Hepatic stellate cell (primary cell): ENCODE results near the gene RNF207.
A peak's percentile ranks its signal among the peaks of the same experiment; 100 is the strongest.
"Not testable (repeated sequence)": the region's sequence is repeated elsewhere in the genome, so short reads cannot be mapped to it uniquely, and the experiment has no call there.

Source experiments
- DNase-seq: peaks from one replicate; pipeline ENCODE4 v3.0.0; 2011; ENCODE audit warnings: low spot score

Gene RNF207

GRCh38 chr1:6200188-6200809 is 5.6 kb upstream of the RNF207 start:
- DNase-seq, result no peak

DNA sequence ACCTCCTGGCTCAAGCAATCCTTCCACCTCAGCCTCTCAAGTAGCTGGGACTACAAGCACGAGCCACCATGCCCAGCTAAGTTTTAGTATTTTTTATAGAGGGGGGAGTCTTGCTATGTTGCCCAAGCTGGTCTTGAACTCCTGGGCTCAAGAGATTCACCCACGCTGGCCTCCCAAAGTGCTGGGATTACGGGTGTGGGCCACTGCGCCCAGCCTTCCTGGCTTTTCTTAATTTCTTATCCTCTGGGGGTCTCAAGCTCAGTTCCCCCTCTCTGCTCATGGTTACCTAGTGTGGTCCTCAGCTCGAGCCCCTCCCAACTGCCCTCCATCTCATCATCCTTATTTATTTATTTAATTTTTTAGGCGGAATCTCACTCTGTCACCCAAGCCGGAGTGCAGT is 3.7 kb upstream of the RNF207 start:
- no peak for DNase-seq

DNA sequence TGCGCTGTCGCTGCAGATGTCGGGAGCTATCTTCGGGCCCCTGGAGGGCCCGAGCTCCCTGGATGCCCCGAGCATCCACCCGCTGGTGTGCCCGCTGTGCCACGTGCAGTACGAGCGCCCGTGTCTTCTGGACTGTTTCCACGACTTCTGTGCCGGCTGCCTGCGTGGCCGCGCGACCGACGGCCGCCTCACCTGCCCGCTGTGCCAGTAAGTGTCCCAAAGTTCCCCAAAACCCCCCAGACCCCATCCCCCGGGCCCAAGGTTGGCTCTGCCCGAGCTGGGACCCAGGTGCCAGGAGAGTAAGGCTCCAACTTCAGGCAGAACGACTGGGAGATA is 569 bp downstream of the RNF207 start:
- DNase-seq, result no peak

DNA sequence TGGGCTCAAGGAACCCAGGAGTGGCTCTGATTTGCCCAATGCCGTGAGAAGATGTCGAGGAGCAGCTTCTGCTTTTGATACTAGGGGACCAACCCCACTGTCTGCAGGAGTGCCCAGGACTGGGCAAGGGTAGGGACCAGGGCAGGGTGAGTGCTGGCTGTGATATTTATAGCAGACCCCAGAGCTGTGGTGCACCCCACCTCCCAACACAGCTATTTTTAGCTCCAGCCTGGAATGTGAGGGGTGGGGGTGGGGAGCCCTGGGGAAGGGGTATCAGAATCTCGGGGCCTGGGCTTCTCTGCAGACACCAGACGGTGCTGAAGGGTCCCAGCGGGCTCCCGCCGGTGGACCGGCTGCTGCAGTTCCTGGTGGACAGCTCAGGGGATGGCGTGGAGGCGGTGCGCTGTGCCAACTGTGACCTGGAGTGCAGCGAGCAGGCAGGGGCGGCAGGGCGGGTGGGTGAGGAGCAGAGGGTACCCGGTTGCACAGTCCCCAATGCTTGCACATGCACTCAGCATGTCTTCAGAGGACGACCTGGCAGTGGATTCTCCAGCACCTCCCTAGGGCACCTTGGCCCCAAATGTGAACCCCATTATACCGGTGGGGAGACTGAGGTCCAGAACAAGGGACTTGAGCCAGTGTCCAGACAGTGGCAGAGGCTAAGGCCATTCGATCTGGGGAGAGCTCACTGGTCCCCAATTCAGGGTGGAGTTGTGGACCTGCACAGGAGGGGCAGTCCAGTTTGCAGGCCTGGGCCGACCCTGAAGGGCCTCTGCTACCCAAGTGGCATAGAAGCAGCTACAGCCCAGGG is 1.4 kb downstream of the RNF207 start:
- no peak for DNase-seq

- no peak for DNase-seq
Measured at GRCh38 chr1:6207921-6208320, 2.0 kb downstream of the RNF207 start.

GRCh38 chr1:6208723-6209660 is 3.1 kb downstream of the RNF207 start:
- DNase-seq, result peak; percentile 84

DNA sequence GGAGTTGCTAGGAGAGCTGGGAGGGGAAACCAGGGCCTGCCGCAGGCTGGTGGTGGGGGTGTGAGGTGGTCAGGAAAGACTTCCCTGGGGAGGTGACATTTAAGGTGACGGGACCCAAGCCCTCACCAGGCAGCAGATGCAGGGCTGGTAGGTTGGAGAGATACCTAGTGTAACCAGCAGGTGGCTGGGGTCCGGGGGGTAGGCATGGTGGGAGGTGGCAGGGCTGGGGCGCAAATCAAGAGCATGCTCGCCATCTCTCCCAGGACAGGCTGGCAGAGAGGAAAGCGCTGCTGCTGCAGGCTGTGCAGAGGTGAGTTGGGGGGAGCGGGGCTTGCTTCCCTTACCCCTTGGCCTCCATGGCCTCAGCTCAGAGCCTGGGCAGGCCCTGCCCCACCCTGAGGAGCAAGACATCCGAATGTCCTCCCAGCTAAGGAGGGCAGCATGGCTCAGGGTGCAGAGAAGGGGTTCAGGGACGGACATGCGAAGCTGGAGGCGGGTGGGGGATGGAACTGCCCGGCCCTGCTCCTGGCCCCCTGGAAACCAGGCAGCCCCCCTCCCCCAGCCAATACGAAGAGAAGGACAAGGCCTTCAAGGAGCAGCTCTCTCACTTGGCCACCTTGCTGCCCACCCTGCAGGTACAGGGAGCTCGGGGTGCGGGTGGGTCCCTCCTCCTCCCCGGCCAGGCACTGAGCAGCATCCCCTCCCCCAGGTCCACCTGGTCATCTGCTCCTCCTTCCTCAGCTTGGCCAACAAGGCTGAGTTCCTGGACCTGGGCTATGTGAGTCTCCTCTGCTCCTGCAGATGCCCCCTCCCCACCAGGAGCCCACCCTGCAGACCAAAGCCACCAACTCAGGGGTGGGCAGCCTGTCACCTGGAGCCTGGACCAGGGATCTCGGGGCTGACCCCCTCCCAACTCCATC is 4.0 kb downstream of the RNF207 start:
- no peak for DNase-seq

DNA sequence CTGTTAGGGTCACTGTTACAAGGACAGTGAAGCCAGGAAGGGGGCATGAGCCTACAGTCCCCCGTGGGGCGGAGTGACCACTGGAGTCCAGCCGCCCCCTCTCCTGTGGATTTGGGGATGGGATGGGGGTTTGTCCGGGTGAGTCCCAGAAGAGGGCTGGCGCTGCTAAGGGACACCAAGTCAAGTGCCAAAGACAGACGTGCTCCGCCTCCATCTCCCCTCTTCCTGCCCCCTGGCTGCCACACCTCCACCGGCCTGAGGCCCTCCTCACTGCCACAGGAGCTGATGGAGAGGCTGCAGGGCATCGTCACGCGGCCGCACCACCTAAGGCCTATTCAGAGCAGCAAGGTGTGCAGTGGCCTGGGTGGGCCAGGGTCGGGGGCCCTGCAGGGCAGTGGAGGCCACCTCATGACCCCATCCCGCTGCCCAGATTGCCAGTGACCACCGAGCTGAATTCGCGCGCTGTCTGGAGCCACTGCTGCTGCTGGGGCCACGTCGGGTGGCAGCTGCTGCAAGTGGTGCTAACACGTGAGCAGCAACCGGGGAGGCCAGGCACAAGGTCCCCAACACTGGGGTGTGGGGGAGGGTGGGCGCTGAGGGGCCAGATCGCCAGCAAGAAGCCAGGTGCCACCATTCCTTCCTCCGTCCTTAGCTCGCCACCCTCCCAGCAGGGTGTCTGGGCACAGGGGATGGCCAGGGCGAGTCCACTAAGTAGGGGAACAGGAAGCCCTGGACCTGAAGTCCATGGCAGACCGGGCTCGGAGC is 4.9 kb downstream of the RNF207 start:
- no peak for DNase-seq

DNA sequence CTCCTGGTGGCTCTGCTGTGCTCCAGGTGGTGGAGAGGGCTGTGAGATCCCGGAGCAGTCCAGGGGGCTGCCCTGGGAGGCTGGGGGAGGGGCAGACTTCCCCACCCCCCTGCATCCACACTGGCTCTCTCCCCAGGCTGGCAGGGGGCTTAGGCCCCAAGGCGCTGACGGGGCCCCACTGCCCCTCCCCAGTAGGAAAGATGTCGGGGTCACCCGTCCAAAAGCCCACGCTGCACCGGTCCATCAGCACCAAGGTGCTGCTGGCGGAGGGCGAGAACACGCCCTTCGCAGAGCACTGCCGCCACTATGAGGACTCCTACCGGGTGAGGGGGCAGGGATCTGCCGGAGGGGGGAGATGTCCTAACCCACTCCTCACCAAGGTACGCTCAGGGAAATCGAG is 5.8 kb downstream of the RNF207 start:
- no peak for DNase-seq

GRCh38 chr1:6212193-6212959 is 6.5 kb downstream of the RNF207 start:
- no peak for DNase-seq

DNA sequence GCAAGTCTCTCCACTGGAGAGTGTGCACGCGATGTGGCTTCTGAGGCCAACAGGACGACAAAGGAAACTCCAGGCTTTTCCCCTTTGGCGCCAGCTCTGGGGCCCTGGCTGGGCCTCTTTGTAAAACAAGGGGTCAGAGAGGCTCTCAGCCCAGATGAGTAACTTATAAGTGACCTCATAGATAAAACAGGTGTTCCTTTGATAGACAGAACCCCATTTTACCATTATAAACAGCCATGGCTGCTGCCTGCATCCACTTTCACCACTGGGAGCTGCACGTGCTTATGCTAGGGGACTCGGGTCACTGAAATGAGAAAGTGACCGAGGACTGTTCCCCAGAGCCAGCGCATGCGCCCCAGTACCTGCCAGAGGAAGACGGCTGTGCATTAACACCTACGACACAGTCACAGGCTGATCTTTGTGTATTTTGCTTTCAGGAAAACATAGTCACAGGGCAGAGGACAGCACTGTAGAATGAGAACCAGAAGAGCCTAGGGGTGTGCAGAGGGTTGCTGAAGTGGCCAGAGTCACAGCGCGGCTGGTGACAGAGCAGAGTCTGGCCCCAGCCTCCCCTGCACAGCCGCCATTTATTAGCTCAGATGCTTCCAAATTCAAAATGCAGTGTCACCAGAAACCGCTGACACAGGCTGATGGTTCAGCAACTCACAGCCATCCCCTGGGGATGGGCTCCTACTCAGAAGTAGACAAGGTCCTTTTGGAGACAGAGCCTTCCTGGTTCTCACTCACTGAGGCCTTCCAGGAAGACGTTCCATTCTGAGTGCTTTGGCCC is 12.7 kb downstream of the RNF207 start:
- no peak for DNase-seq

GRCh38 chr1:6219641-6220040 is 13.7 kb downstream of the RNF207 start:
- not testable (repeated sequence) for DNase-seq

DNA sequence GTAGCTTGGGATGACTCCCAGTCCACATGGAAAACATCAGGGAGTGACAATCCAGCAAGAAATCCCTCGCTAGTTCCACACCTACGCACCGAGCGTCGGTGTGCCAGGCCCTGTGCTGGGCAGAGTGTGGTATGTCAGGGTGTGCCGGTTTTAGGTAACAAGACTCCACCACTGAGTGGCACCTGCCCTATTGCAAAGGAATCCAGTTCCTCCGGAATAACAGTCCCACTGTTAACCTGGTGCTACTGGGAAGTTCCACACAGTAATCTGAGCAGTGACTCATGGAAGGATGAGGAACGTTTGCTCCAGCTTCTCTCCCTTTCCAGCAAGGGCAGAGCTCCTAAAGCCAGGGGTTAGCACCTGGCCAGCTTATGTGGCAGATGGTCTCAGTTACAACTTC is 14.3 kb downstream of the RNF207 start:
- no peak for DNase-seq

- DNase-seq, result no peak
Measured at GRCh38 chr1:6221210-6221784, 15.4 kb downstream of the RNF207 start.

GRCh38 chr1:6222636-6223035 is 16.7 kb downstream of the RNF207 start:
- no peak for DNase-seq

DNA sequence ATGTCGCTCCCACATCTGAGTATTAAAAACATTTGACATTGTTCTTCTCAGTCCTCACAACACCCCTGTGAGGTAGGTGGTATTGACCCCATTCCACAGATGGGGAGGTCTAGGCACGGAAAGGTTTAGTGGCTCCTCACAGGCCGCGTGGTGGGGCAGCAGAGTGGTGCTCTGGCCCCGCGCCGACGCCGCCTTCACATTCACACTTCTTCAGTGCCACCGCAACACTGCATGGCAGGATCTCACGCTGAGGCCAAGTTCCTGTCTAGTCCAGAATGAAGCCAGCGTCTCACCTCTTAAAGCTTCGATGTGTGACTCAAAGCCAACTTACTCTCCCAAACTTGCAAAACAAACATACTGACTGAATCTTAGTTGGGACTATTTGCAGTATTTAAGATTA is 17.7 kb downstream of the RNF207 start:
- DNase-seq, result no peak

GRCh38 chr1:6224718-6225117 is 18.8 kb downstream of the RNF207 start:
- no peak for DNase-seq

DNA sequence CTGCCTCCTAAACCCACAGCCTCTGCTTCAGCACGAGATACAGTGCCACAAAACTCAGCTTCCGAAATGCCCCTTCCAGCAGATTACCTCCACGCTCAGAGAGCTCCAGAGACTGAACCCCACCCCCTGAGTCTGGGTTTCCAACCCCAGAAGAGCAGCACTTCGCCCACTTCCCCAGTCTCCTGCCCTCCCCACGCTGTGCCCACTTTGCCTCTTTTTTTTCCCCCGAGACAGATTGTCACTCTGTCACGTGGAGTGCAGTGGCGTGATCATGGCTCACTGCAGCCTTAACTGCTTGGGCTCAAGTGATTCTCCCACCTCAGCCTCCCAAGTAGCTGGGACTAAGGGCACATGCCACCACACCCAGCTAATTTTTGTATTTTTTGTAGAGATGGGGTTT is 19.7 kb downstream of the RNF207 start:
- no peak for DNase-seq

DNA sequence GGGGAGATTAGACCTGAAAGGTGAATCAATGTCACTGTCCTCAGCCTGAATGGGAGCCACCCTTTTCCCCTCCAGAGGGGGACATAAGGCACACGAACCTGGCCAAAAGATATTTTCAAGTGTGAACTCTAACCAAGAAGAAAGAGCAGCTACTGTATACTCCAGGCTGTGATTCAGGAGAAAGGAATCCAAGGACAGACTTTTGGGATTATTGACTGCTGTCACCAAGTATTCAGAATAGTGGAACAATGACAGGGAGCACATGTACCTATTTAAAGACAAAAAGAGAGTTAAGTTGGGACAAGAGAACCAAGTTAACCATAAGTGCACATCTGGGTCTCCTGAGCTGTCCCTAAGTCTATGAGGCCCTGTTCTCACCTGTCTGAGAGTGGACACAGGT is 27.5 kb downstream of the RNF207 start:
- no peak for DNase-seq
